ENCODE results near the gene SLC35F6.
"Not testable (repeated sequence)": the region's sequence is repeated elsewhere in the genome, so short reads cannot be mapped to it uniquely, and the experiment has no call there.

The SLC35F6 gene

DNA sequence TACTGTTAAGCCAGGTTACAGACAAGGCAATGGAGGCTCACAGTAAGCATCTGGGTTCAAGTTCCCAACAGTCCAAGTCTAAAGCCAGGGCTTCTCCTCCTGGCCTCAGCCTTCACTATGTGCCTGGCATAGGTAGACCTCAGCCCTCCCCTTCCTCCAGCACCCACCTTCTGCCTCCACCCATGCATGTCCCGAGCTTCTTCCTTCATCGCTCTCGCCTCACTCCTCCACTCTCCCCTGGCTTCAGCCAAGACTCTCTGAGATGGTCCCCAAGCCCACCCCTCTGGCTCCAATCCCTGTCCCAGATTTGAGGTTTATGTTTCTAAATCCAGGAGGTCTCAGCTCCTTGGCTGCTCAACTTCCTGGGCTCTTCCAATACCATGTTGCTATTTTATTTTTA lies 48.6 kb downstream of the SLC35F6 start:
- H3K9me3 ChIP-seq, result no peaks in the 10 kb centered on the region; the same call in 1 of the 2 replicates
- no peaks in the 10 kb centered on the region for H3K36me3 ChIP-seq
- no peak for DNase-seq
- no peaks in the 10 kb centered on the region for H3K27me3 ChIP-seq
- TF ChIP-seq, protein P1, sequence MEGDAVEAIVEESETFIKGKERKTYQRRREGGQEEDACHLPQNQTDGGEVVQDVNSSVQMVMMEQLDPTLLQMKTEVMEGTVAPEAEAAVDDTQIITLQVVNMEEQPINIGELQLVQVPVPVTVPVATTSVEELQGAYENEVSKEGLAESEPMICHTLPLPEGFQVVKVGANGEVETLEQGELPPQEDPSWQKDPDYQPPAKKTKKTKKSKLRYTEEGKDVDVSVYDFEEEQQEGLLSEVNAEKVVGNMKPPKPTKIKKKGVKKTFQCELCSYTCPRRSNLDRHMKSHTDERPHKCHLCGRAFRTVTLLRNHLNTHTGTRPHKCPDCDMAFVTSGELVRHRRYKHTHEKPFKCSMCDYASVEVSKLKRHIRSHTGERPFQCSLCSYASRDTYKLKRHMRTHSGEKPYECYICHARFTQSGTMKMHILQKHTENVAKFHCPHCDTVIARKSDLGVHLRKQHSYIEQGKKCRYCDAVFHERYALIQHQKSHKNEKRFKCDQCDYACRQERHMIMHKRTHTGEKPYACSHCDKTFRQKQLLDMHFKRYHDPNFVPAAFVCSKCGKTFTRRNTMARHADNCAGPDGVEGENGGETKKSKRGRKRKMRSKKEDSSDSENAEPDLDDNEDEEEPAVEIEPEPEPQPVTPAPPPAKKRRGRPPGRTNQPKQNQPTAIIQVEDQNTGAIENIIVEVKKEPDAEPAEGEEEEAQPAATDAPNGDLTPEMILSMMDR (IDR thresholded peaks at IDR 0.05; ENCODE audit: low read depth, low read length), result no peak
- no peak overlapping the region for H3K4me3 ChIP-seq (ENCODE audit: low read depth, low read length)
- peaks cover 5% of the 10 kb centered on the region for H3K4me1 ChIP-seq

DNA sequence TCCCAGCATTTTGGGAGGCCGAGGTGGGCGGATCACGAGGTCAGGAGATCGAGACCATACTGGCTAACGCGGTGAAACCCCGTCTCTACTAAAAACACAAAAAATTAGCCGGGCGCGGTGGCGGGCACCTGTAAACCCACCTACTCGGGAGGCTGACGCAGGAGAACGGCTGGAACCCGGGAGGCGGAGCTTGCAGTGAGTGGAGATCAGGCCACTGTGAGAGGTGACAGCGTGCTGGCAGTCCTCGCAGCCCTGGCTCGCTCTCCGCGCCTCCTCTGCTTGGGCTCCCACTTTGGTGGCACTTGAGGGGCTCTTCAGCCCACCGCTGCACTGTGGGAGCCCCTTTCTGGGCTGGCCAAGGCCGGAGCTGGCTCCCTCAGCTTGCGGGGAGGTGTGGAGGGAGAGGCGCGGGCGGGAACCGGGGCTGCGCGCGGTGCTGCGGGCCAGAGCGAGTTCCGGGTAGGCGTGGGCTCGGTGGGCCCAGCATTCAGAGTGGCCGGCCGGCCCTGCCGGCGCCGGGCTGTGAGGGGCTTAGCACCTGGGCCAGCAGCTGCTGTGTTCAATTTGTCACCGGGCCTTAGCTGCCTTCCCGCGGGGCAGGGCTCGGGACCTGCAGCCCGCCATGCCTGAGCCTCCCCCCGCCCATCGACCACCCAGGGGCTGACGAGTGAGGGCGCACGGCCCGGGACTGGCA lies 50.1 kb downstream of the SLC35F6 start:
- not testable (repeated sequence) for H3K4me1 ChIP-seq; H3K9me3 ChIP-seq; DNase-seq; H3K4me3 ChIP-seq (ENCODE audit: low read depth, low read length); H3K36me3 ChIP-seq; H3K27me3 ChIP-seq

DNA sequence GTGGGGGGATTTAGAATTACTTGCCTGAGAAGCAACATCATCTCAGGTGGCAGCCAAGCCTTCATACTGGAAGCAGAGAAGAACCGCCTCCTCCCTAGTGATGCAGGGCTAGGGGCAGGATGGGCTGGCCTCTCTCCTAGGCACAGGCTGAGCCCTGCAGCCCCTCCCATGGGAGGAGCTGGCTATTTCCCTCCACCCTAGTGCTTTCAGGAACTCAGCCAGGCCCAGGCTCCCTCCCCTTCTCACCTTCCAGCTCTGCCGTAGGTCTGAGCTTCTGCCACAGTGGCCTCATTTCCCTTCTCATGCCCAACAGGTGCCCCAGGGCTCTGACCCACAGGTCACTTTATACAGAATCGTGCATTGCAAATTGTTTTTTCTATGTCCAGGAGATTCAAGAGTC lies 52.8 kb downstream of the SLC35F6 start:
- no peaks in the 10 kb centered on the region for H3K27me3 ChIP-seq
- no peaks in the 10 kb centered on the region; the same call in 1 of the 2 replicates for H3K9me3 ChIP-seq
- H3K4me1 ChIP-seq, result no peaks in the 10 kb centered on the region
- DNase-seq, result no peak
- TF ChIP-seq, protein P1 (IDR thresholded peaks at IDR 0.05; ENCODE audit: low read depth, low read length), result no peak
- no peaks in the 10 kb centered on the region for H3K36me3 ChIP-seq
- no peak overlapping the region for H3K4me3 ChIP-seq (ENCODE audit: low read depth, low read length)

DNA sequence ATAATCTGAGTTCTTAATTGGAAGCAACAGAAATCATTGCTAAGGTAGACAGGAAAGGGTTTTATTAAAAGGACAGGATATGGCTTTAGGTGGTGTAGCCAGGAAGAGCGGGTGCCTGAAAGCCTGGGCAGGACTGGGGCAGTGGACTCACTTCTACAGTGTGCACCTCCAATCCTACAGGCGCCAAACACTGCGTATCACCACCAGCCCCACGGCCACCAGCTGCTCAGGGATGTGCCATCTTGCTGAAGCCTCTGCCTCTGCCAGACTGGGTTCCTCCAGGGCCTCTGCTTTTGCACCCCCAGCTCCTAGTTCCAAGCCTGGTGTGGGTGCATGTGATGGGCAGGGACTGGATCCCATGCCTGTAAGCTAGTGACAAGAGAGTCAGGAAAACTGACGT lies 54.2 kb downstream of the SLC35F6 start:
- H3K4me1 ChIP-seq, result no peaks in the 10 kb centered on the region
- no peak overlapping the region for H3K4me3 ChIP-seq (ENCODE audit: low read depth, low read length)
- H3K27me3 ChIP-seq, result no peaks in the 10 kb centered on the region
- H3K36me3 ChIP-seq, result no peaks in the 10 kb centered on the region
- DNase-seq, result no peak
- no peaks in the 10 kb centered on the region; the same call in 1 of the 2 replicates for H3K9me3 ChIP-seq
- TF ChIP-seq, protein P1 (IDR thresholded peaks at IDR 0.05; ENCODE audit: low read depth, low read length), result no peak

DNA sequence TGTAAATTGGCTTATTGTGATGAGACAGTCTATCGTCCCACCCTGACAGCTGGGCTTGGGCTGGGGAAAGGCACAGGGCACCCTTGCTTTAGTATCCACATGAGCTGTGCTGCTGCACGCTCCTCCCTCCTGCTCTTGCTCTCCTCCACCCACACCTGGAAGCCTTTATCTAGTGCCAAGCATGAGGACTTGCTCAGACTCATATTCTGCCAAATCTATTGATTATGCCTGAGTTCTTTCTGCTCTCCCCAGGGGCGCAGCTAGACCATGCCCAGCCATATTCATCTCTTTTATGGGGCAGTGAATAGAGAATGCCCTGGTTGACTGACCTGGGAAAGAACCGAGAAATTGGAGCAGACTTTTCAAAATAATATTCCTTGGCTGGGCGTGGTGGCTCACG lies 54.9 kb downstream of the SLC35F6 start:
- no peak overlapping the region for H3K4me3 ChIP-seq (ENCODE audit: low read depth, low read length)
- DNase-seq, result no peak
- TF ChIP-seq, protein P1 (IDR thresholded peaks at IDR 0.05; ENCODE audit: low read depth, low read length), result no peak
- H3K36me3 ChIP-seq, result no peaks in the 10 kb centered on the region
- H3K4me1 ChIP-seq, result no peaks in the 10 kb centered on the region
- H3K9me3 ChIP-seq, result no peaks in the 10 kb centered on the region; the same call in 1 of the 2 replicates
- no peaks in the 10 kb centered on the region for H3K27me3 ChIP-seq

DNA sequence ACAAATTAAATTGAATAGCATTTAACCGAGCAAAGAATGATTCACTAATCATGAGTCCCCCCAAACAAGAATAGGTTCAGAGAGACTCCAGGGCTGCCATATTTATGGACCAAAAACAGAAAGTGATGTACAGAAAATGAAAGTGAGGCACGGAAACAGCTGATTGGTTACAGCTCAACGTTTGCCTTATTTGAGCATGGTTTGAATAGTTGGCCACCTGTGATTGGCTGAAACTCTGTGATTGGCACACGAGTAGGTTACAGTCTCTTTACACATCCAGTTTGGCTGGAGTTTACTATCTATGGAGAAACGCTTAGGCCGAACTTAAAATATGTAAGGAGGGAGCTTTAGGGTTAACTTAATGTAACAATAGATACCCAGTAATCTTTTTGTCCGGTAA lies 56.8 kb downstream of the SLC35F6 start:
- no peaks in the 10 kb centered on the region for H3K4me1 ChIP-seq
- H3K9me3 ChIP-seq, result no peaks in the 10 kb centered on the region
- TF ChIP-seq, protein P1 (IDR thresholded peaks at IDR 0.05; ENCODE audit: low read depth, low read length), result no peak
- H3K27me3 ChIP-seq, result no peaks in the 10 kb centered on the region
- no peaks in the 10 kb centered on the region for H3K36me3 ChIP-seq
- H3K4me3 ChIP-seq (ENCODE audit: low read depth, low read length), result no peak overlapping the region
- no peak for DNase-seq

Measured in BE2C (cell line).